ENCODE measurements around the gene KPNA1. TPM values are rescaled to one million over a fixed set of nuclear protein-coding genes. Genes with fewer than 3 reads are reported as not detected.

Gene KPNA1
- total and polyA plus RNA-seq, 4 donors: 20.7 to 42.0 (median 23.5) TPM

DNA sequence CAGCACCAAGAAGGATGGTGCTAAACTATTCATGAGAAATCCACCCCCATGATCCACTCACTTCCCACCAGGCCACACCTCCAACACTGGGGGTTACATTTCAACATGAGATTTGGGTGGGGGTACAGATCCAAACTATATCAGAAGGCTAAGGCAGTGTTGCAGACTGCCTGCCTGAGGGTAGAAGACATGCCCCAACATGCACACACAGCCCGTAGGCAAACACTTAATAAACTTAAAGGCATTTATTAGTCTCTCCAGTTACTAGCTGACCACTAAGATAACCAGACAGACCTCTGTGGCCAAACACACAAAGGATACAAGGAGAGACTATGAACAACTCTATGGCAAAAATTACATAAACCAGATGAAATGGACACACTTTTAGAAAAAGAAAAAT is 120.6 kb downstream of the KPNA1 start:
- Histone ChIP-seq H3K9ac (ENCODE audit: low read depth in 1 of 2, low read length in 2 of 2) (no peak overlapping the region), H3K9me3 (ENCODE audit: control insufficient read depth in 4 of 4, low read length in 3 of 4) (no peaks in the 10 kb centered on the region), H3K4me3 (ENCODE audit: low read depth in 1 of 3, low read length in 3 of 3) (no peak overlapping the region), H3K36me3 (ENCODE audit: control insufficient read depth in 4 of 4, insufficient read depth in 3 of 4, low read depth in 1 of 4, low read length in 3 of 4) (no peaks in the 10 kb centered on the region), H3K4me1 (ENCODE audit: control insufficient read depth in 4 of 4, insufficient read depth in 4 of 4, low read length in 3 of 4) (peaks cover 6 to 41% (median 40%) of the 10 kb centered on the region in 4 donors), H3K27ac (ENCODE audit: low read depth in 1 of 2, low read length in 2 of 2) (no peak overlapping the region), H3K27me3 (ENCODE audit: control insufficient read depth in 4 of 4, insufficient read depth in 4 of 4, low read length in 3 of 4) (no peaks in the 10 kb centered on the region)
- WGBS: 84% methylated on average over 1 of the region's 1 CpG
- TF ChIP-seq FOXA1 (IDR thresholded peaks at IDR 0.05) (no peak), RXRA (IDR thresholded peaks at IDR 0.05) (no peak), TAF1 (conservative IDR thresholded peaks at IDR 0.05) (no peak), JUND (IDR thresholded peaks at IDR 0.05) (no peak)
- TF ChIP-seq, protein P1, sequence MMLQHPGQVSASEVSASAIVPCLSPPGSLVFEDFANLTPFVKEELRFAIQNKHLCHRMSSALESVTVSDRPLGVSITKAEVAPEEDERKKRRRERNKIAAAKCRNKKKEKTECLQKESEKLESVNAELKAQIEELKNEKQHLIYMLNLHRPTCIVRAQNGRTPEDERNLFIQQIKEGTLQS (IDR thresholded peaks at IDR 0.05): no peak
- DNase-seq (ENCODE audit: low spot score): no peak

DNA sequence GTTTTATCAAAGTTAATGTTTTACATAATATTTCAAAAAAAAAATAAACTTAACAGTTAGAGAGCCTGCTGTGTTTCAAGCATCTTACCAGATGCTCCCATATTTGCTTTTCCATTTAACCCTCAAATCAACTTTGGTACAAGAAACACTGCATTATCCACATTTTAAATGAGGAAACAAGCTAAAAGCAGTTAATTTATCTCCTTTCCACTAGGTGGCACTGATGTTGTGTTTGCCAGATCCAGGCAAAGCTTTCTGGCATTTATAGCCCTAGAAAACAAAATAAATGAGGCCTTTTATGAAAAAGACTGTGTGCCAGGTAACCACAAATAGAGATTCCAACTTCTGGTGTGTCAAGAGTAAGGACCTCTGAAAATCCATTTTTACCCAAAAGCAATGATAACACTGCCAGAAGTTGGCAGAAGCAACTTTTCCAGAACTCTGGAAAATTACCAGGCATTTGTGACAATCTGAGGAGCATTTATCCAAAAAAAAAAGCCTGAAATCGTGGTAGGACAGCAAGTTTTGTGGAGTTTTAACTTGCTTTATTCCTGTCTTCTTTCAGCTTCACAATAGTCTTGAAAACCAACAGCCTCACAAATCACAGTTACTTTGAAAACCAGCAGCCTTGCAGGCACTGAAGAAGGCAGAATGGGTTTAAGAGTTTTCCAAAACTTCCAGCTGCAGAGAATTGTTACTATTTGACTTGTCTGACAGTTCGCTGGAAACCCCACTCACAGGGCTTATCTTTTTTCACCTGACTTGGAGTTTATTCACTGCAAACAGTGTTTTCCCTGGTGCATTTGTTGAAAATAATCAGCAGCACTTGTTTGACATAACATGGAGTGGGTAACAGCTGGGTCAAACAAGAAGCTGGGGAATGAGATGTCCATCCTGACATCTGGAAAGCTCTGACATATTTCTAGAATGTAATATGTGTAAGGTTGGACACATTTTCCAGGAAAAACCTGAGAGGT is 121.6 kb downstream of the KPNA1 start:
- H3K27ac ChIP-seq (ENCODE audit: low read depth in 1 of 2, low read length in 2 of 2): peak overlapping the region in 1 of 2 donors; percentile 23
- H3K27me3 ChIP-seq (ENCODE audit: control insufficient read depth in 4 of 4, insufficient read depth in 4 of 4, low read length in 3 of 4): no peaks in the 10 kb centered on the region
- H3K36me3 ChIP-seq (ENCODE audit: control insufficient read depth in 4 of 4, insufficient read depth in 3 of 4, low read depth in 1 of 4, low read length in 3 of 4): no peaks in the 10 kb centered on the region
- no peak for DNase-seq (ENCODE audit: low spot score)
- TF ChIP-seq, protein P2, sequence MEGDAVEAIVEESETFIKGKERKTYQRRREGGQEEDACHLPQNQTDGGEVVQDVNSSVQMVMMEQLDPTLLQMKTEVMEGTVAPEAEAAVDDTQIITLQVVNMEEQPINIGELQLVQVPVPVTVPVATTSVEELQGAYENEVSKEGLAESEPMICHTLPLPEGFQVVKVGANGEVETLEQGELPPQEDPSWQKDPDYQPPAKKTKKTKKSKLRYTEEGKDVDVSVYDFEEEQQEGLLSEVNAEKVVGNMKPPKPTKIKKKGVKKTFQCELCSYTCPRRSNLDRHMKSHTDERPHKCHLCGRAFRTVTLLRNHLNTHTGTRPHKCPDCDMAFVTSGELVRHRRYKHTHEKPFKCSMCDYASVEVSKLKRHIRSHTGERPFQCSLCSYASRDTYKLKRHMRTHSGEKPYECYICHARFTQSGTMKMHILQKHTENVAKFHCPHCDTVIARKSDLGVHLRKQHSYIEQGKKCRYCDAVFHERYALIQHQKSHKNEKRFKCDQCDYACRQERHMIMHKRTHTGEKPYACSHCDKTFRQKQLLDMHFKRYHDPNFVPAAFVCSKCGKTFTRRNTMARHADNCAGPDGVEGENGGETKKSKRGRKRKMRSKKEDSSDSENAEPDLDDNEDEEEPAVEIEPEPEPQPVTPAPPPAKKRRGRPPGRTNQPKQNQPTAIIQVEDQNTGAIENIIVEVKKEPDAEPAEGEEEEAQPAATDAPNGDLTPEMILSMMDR (IDR thresholded peaks at IDR 0.05; ENCODE audit: low read depth, low read length, missing input control): peak; percentile 70
- TF ChIP-seq TAF1 (conservative IDR thresholded peaks at IDR 0.05) (no peak), RXRA (IDR thresholded peaks at IDR 0.05) (no peak), RAD21 (IDR thresholded peaks at IDR 0.05) (peak; percentile 87 to 89), FOXA2 (IDR thresholded peaks at IDR 0.05) (no peak), YY1 (IDR thresholded peaks at IDR 0.05) (no peak), SP1 (IDR thresholded peaks at IDR 0.05) (no peak), GABPA (IDR thresholded peaks at IDR 0.05 in 1 of 2, conservative IDR thresholded peaks at IDR 0.05 in 1 of 2) (no peak), NR2F2 (IDR thresholded peaks at IDR 0.05) (no peak)
- TF ChIP-seq, protein P3, sequence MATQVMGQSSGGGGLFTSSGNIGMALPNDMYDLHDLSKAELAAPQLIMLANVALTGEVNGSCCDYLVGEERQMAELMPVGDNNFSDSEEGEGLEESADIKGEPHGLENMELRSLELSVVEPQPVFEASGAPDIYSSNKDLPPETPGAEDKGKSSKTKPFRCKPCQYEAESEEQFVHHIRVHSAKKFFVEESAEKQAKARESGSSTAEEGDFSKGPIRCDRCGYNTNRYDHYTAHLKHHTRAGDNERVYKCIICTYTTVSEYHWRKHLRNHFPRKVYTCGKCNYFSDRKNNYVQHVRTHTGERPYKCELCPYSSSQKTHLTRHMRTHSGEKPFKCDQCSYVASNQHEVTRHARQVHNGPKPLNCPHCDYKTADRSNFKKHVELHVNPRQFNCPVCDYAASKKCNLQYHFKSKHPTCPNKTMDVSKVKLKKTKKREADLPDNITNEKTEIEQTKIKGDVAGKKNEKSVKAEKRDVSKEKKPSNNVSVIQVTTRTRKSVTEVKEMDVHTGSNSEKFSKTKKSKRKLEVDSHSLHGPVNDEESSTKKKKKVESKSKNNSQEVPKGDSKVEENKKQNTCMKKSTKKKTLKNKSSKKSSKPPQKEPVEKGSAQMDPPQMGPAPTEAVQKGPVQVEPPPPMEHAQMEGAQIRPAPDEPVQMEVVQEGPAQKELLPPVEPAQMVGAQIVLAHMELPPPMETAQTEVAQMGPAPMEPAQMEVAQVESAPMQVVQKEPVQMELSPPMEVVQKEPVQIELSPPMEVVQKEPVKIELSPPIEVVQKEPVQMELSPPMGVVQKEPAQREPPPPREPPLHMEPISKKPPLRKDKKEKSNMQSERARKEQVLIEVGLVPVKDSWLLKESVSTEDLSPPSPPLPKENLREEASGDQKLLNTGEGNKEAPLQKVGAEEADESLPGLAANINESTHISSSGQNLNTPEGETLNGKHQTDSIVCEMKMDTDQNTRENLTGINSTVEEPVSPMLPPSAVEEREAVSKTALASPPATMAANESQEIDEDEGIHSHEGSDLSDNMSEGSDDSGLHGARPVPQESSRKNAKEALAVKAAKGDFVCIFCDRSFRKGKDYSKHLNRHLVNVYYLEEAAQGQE (IDR thresholded peaks at IDR 0.05): no peak
- H3K4me3 ChIP-seq (ENCODE audit: low read depth in 1 of 3, low read length in 3 of 3): no peak overlapping the region
- H3K4me1 ChIP-seq (ENCODE audit: control insufficient read depth in 4 of 4, insufficient read depth in 4 of 4, low read length in 3 of 4): peaks cover 6 to 41% (median 40%) of the 10 kb centered on the region in 4 donors
- peak overlapping the region in 1 of 2 donors; percentile 48 for H3K9ac ChIP-seq (ENCODE audit: low read depth in 1 of 2, low read length in 2 of 2)
- H3K9me3 ChIP-seq (ENCODE audit: control insufficient read depth in 4 of 4, low read length in 3 of 4): no peaks in the 10 kb centered on the region
- 20% methylated on average over 2 of the region's 2 CpGs for WGBS
